SK-N-SH (cell line): ENCODE measurements around the gene NOX4.
"Not testable (repeated sequence)": the region's sequence is repeated elsewhere in the genome, so short reads cannot be mapped to it uniquely, and the experiment has no call there.

Experiments used
- CTCF ChIP-seq: fragments of 200-600 bp; sonication (generic); IDR thresholded peaks from 2 replicates; pipeline ENCODE4 v1.6.1; 2017; ENCODE audit warnings: antibody characterized with exemption, mild to moderate bottlenecking, moderate library complexity
- EZH2phosphoT487 ChIP-seq: fragments of 200-600 bp; sonication (generic); IDR thresholded peaks from 2 replicates; pipeline ENCODE4 v1.6.1; 2017; ENCODE audit warnings: low read depth, mixed run types, mild to moderate bottlenecking, antibody characterized with exemption, moderate library complexity, borderline replicate concordance
- FOXJ3 ChIP-seq: sonication (generic); formaldehyde crosslinking; IDR thresholded peaks from 2 replicates; pipeline ENCODE4 v1.5.1; 2020; ENCODE audit warnings: mild to moderate bottlenecking, missing genetic modification reagents
- GATA2 ChIP-seq: sonication (generic); formaldehyde crosslinking; IDR thresholded peaks from 2 replicates; pipeline ENCODE4 v1.5.0; 2020; ENCODE audit warnings: mild to moderate bottlenecking, missing genetic modification reagents
- POLR2AphosphoS5 ChIP-seq: IDR thresholded peaks from 2 replicates; pipeline ENCODE4 v1.6.1; 2012; ENCODE audit warnings: low read depth, low read length
- RAD21 ChIP-seq: IDR thresholded peaks from 2 replicates; pipeline ENCODE4 v1.6.1; 2012; ENCODE audit warnings: mild to moderate bottlenecking, low read length
- SMC3 ChIP-seq: IDR thresholded peaks from 2 replicates; pipeline ENCODE4 v1.6.1; 2012; ENCODE audit warnings: low read depth, low read length, improper control_type of control experiment
- TAF1 ChIP-seq: IDR thresholded peaks from 2 replicates; pipeline ENCODE4 v1.6.1; 2012; ENCODE audit warnings: low read depth, mild to moderate bottlenecking, low read length, moderate library complexity, borderline replicate concordance
- TCF12 ChIP-seq: IDR thresholded peaks from 2 replicates; pipeline ENCODE4 v1.4.0; 2012
- USF2 ChIP-seq: fragments of 150-350 bp; IDR thresholded peaks from 2 replicates; pipeline ENCODE4 v1.6.1; 2017; ENCODE audit warnings: antibody characterized with exemption, low read length, low read depth, borderline replicate concordance

- peak; percentile 29 for TF ChIP-seq TCF12
- TF ChIP-seq SMC3; TAF1; CTCF; EZH2phosphoT487; FOXJ3 (CRISPR knock-in tag); USF2; POLR2AphosphoS5; GATA2; RAD21: not testable (repeated sequence)
Observed at GRCh38 chr11:89379976-89380771, 111.0 kb downstream of the NOX4 start.
